Brain microvascular endothelial cell (primary cell): ENCODE measurements around the gene SIK1.
"Not testable (repeated sequence)": the region's sequence is repeated elsewhere in the genome, so short reads cannot be mapped to it uniquely, and the experiment has no call there.

Experiments
- DNase-seq: peaks from one replicate; pipeline ENCODE4 v3.0.0-alpha.2; 2020
- H3K27ac ChIP-seq: fragments of 250-450 bp; sonication (Bioruptor Pico); 2 replicates; pipeline ENCODE4 v1.5.1; 2020; ENCODE audit warnings: mild to moderate bottlenecking, moderate library complexity
- H3K27me3 ChIP-seq: fragments of 250-450 bp; sonication (Bioruptor Pico); replicated peaks from 2 replicates; pipeline ENCODE4 v1.5.1; 2020; ENCODE audit warnings: mild to moderate bottlenecking
- H3K36me3 ChIP-seq: fragments of 250-450 bp; sonication (Bioruptor Pico); replicated peaks from 2 replicates; pipeline ENCODE4 v1.5.1; 2020; ENCODE audit warnings: mild to moderate bottlenecking
- H3K4me3 ChIP-seq: 2 replicates; pipeline ENCODE4 v1.5.1; 2011; ENCODE audit warnings: low read depth, mild to moderate bottlenecking, control low read depth, low read length, moderate library complexity
- CTCF ChIP-seq: IDR thresholded peaks from 2 replicates; pipeline ENCODE4 v1.5.1; 2011; ENCODE audit warnings: low read depth, mild to moderate bottlenecking, moderate library complexity, low read length, control low read depth, inconsistent platforms; ENCODE audit errors: missing control alignments
- in situ Hi-C: cut with HindIII; loops from 2 replicates; pipeline ENCODE4 v1.10.0; 2017; ENCODE audit warnings: low sequenced_read_pairs, low pct_ligation_motif_present

SIK1 gene

DNA sequence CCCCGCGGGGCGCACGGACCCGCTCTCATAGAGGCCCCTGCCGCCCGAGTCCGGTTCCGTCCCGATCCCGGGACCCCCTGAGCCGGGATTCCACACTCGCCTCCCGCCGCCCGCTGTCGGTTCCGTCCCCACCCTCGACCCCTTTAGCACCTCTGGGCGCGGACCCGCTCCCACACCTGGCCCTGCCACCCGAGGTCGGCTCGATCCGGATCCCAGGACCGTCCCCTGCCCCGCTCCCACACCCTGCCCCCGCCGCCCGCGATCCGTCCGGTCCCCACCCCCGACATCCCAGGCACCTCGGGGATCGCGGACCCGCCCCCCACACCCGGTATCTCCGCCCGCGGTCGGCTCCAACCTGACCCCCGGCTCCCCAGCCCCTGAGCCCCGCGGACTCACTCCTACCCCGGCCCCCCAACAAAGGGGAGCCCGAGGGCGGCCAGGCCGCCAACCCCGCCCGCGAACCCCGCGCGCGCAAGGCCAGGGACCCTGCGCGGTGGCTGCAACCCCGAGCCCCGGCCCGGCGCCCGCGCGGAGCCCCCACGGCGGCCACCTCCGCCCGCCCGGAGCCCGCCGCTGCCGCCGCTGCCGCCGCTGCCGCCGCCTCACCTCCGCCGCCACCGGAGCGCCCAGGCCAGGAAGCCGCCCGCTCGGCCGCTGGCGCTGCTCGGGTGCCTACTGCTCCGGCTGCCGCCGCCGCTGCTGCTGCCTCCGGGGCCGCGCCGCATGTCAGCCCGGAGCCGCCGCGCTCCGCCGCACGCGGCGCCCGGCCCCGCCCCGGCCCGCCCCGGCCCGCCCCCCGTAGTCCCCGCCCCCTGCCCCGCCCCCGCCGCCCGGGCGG is at the start of gene SIK1:
SIK1 (minus strand) TSS at position 728 of the 838 bp plus-strand sequence. CDS start 953 bp downstream, outside the sequence.
- in situ Hi-C loops, DNase-seq, H3K4me3 ChIP-seq: not testable (repeated sequence)

GRCh38 chr21:43471597-43472242 is 44.8 kb upstream of the SIK1 start:
- DNase-seq, in situ Hi-C loops, H3K36me3 ChIP-seq, H3K27ac ChIP-seq, H3K4me3 ChIP-seq, H3K27me3 ChIP-seq: not testable (repeated sequence)

More for the DNA sequence above, at the start of gene SIK1:
- H3K36me3 ChIP-seq, H3K27me3 ChIP-seq, H3K27ac ChIP-seq: not testable (repeated sequence)

DNA sequence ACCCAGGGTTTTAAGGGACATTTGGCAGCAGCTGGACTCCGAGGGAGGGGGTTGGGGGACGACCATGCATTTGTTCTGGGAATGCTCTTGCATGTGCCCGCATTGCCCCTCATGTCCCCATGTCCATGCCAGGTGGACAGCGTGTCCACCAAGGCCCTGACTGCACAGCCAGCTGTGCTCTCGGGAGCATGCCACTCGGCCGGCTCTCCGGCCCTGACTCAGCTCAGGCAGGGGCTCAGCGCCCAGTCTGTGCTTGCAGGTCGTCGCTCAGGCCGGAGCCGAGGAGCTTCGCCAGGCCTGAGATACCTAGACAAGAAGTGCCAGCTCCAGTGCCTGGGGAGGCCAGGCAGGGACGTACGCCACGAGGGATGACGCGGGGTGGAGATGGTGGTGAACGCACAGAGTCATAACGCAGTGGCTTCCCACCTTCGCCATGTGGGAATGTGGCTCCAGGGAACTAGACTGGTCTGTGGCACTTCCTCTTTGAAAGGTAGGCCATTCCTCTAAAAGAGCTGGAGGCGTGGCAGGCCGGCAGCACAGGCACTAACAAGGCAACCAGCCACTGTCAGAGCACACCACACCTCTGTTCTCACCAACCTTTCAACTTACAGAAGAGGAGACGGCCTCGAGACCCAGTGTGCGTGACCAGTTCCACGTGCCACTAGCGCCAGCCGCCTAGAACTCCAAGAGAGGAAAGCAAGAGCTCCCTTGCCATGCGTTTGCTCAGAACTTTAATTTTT is 43.0 kb upstream of the SIK1 start:
- H3K36me3 ChIP-seq, H3K27me3 ChIP-seq, DNase-seq, in situ Hi-C loops, H3K4me3 ChIP-seq, H3K27ac ChIP-seq: not testable (repeated sequence)

DNA sequence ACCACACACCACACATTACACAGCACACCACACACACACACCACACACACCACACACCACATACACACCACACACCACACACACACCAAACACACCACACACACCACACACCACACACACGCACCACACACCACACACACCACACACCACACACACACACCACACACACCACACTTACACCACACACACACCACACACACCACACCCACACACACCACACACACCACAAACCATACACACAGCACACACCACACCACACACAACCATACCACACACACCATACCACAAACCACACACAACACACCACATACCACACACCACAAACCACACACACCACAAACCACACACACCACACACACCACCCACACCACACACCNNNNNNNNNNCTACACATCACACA is 40.9 kb upstream of the SIK1 start:
- H3K36me3 ChIP-seq: no peaks in the 10 kb centered on the region
- in situ Hi-C loops: no loop called here
- DNase-seq: peak; percentile 0
- H3K27me3 ChIP-seq: no peaks in the 10 kb centered on the region
- H3K27ac ChIP-seq: no peak overlapping the region
- no peak for TF ChIP-seq CTCF
- no peak overlapping the region for H3K4me3 ChIP-seq

GRCh38 chr21:43465159-43465558 is 38.2 kb upstream of the SIK1 start:
- in situ Hi-C loops, H3K27ac ChIP-seq, H3K27me3 ChIP-seq, DNase-seq, H3K4me3 ChIP-seq, H3K36me3 ChIP-seq: not testable (repeated sequence)

DNA sequence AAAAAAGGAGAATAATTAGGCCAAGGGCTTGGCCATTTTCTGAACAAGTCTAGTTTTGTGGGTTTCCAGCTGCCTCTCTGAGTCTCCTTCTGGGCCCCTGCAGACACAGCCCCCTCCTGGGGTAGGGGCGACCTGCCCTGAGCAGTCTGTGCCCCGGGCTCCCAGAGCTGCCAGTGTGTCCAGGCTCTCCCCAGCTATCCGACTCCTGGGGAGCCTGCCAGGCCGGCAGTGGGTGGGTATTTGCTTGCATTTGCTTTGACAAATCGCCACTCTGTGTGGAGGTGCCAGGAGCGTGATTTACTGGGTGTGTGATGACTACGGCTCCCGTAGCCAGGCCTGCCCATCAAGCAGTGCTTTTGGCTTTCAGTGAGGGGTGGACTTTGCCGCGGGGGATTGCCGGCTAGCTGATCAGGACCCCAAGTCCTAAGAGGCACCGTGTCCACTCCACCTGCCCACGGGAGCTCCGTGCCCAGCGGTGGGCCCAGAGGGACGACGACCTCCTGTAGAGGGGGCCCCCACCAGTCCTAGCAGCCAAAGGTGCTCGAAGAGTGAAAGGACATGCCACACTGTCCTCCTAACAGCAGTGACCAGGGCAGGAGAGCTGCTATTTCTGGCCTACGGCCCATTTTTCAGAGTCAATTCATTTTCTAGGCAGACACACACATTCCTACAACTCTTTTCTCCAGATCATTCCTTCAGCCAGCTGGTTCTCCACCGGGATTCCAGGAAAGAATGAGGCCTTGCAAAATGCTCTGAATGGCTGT is 36.7 kb upstream of the SIK1 start:
- H3K4me3 ChIP-seq, H3K36me3 ChIP-seq, DNase-seq, in situ Hi-C loops, H3K27me3 ChIP-seq, H3K27ac ChIP-seq: not testable (repeated sequence)

DNA sequence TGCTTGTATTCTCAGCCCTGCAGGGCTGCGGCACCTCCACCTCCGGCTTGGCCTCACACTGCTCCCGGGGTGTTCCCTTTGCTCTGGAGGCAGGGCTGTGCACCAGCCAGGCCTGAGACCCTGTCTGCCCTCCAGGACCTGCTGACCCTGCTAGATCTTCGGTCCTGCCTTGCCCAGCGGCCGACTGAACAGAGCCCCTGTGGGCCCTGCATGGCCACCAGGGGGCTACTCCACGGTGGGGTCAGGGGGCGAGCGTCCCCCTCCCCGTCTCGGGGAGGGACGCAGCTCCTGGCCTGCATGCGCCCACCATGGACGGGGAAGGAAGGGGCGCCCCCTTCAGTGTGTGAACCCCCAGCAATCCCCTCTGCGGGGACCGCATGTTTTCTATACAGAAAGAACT is 36.0 kb upstream of the SIK1 start:
- DNase-seq, in situ Hi-C loops, H3K27ac ChIP-seq, H3K36me3 ChIP-seq, H3K27me3 ChIP-seq, H3K4me3 ChIP-seq: not testable (repeated sequence)

DNA sequence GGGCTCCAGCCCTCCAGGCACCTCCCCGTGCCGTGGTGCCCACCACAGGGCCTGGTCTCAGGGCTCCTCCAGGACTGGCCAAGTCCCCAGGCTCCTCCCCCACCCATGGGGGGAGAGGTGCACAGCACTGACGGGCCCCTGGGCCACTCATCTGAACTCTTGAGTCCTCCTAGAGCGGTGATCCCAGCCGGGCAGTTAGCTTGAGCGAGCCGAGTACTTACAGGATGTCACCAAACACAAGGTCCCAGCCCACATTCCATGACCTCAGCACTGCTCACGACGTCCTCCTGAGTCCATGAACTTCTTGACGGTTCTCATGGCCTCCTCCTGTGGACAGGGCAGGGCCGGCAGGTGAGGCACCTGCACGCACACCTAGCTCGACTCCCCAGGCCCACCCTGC is 33.5 kb upstream of the SIK1 start:
- H3K4me3 ChIP-seq, in situ Hi-C loops, DNase-seq, H3K27ac ChIP-seq, H3K27me3 ChIP-seq, H3K36me3 ChIP-seq: not testable (repeated sequence)

DNA sequence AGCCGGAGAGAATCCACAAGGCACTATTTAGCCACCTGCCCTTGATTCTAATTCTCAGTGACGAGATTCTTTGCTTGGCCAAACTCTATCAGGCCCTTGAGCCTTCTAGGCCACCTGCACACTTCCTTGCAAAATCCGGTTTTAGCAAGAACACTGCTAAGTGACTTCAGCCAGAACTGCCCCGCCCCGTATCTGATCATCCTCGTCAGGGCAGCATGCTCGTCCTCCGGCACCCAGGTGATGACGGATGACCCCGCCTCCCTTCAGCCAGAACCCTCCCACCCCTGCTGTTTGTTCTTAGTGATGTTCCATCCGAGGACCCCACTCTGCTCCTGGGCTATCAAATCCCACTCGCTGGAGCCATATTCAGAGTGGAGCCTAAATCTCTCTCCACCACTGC is 32.1 kb upstream of the SIK1 start:
- H3K27ac ChIP-seq, DNase-seq, H3K36me3 ChIP-seq, H3K27me3 ChIP-seq, H3K4me3 ChIP-seq, in situ Hi-C loops: not testable (repeated sequence)

DNA sequence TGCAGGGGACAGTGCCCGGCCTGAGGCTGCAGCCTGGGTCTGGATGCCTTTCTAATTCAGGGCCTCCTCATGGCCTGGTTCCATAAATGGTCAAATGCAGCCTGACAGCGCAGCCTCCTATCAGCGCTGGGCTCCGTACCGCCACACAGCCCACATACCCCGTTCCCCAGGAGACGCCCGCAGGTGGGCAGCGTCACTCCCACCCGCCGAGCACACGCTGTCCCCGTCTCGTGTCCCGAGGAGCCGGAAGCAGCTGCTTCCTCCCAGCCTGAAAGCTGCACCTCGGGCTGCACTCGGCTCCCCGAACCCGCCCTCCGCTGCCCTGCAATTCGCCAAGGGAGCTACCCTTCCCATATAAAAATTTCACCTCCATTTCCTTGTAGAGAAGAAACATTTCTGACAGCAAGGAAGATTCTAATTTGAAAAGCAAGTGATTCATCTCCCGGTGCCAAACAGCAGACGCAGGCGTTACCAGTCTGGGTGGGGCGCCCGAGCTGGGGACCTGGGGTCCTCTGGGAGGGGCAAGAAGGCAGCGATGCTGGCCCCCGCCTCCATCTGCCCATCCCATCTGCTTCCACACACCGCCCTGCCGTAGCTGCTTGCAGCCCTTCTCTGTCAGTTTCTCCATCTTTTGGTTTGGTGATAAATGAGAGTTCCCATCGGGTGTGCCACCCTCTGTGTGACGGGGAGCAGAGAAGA is 29.8 kb upstream of the SIK1 start:
- in situ Hi-C loops, H3K4me3 ChIP-seq, H3K36me3 ChIP-seq, H3K27me3 ChIP-seq, DNase-seq, H3K27ac ChIP-seq: not testable (repeated sequence)

DNA sequence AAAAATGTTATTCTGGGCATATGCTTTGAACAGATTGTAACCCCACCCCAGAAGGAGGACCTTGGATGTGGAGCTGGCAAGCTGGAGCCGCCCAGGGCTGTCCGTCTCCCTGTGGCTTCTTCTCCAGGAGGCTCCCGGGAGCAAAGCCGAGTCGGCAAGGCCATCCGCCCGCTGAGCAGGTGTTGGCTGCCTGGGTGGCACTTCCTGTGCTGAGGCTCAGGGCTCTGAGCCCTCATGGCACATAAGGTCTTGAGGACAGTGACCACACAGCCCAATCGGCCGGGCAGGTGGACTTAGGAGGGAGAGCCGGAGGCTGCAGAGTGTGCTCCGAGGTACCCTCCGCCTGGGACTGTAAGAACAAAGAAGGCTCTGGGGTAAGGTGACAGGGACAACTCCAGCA is 28.8 kb upstream of the SIK1 start:
- in situ Hi-C loops, DNase-seq, H3K27me3 ChIP-seq, H3K27ac ChIP-seq, H3K4me3 ChIP-seq, H3K36me3 ChIP-seq: not testable (repeated sequence)

DNA sequence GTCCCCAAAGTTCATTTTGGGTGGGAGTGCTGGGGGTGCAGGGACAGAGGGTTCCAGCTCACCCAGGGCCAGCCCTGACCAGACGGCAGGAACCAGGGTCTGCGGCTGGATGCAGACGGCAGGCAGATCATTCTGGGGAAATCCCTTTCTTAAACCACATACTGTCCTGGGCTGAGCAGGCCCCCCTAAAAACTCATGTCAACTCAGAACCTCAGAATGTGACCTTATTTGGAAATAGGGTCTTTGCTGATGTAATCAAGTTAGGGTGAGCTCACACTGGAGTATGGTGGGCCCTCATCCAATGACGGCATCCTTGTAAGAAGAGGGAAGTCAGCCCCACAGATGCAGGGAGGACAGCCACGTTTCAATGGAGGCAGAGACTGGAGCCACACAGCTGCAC is 27.2 kb upstream of the SIK1 start:
- H3K4me3 ChIP-seq, H3K27me3 ChIP-seq, DNase-seq, in situ Hi-C loops, H3K27ac ChIP-seq, H3K36me3 ChIP-seq: not testable (repeated sequence)
